SW480 (cell line): ENCODE measurements around the gene EDNRB.
"Not testable (repeated sequence)": the region's sequence is repeated elsewhere in the genome, so short reads cannot be mapped to it uniquely, and the experiment has no call there.

Source experiments
- DNase-seq: peaks from one replicate; pipeline ENCODE4 v3.0.0-alpha.2; 2016; ENCODE audit warnings: low spot score

The EDNRB gene

DNA sequence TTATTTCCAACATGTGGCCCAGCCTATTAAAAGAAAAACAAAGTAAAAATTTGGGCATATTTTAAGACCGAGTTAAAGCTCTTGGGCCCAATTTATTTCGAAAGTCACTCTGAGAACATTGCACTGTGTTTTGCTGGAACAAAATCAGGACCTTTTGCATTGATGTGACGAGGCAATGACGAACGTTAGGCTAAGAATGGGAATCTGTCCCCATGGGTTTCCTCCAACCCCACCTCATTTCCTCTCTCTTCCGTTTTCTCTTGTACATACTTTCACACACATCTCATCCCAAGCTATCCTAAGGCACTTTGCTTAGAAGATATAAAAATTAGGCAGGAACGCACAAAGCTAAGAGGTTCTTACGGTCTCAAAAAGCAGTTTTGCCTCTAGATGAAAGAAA lies 22.1 kb downstream of the EDNRB start:
- DNase-seq = no peak

DNA sequence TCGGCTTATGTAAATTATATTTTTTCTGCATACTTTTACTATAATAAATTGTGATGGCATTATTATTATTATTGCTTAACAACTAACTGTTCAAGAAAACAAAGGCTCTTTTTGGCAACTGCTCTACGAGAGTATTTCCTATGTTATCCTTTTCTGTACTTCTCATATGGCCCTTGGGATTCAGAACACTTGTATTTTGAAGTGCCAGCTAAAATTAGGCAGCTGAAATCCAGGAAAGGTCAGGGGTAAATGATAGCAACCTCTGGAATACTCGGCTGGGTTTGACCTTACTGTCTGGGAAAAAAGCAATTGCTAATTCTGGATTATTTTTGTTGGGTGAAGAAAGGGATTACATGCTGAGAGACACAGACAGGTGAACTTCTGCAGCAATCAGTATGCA lies 23.9 kb downstream of the EDNRB start:
- no peak for DNase-seq

DNA sequence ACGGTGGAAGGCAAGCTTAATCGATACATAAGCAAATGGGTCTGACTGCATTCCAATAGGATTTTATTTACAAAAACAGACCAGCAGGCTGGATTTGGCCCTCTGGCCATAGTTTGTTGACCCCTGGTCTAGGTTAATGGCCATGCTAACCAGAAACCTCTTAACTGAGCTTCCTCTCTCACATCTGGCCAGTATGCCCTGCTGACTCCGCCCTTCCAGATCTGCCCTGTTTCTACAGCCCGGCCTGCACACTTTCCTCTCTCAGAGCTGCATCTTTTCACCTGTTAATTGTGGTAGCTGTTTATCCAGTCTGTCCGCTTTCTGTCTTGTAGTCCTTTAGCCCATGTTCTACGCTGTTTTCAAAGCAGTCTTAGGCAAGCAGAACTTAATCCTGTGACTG lies 25.6 kb downstream of the EDNRB start:
- DNase-seq = no peak

DNA sequence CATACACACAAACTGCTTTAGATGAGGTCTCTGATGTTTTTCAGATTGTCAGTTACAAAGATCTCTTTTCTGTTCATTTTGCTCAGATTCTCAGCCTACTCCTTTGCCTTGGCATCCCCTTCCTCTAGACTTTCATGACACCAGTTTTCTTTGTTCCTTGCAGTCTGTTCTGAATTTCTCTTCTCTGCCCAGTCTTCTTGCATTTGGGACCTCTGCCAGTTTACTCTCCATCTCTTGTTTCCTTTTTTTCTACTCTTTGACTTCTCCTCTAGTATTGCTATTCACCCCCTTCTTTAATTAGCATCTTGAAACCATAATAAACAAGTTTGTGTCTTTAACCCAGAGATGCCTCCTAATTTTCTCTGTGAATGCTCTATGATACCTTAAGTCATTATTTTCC lies 26.1 kb downstream of the EDNRB start:
- no peak for DNase-seq

DNA sequence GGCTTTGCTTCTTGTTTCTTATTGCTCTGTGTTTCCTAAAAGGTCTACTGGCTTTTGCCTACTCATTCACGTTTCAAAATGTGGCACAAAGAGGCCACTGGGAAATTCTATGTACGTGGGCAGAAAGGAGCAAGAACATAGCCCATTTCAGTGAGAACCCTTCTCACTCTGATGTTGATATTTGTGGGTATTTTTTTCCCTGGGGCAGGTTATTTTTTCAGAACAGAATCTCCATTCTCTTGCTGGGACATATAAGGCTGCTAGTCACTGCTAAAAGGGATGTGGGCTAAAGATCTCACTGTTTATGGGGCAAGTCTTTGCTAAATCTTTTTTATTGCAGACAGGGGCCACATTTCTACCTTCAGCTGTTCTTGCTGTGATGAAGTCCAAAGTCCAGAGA lies 27.1 kb downstream of the EDNRB start:
- DNase-seq = no peak

DNA sequence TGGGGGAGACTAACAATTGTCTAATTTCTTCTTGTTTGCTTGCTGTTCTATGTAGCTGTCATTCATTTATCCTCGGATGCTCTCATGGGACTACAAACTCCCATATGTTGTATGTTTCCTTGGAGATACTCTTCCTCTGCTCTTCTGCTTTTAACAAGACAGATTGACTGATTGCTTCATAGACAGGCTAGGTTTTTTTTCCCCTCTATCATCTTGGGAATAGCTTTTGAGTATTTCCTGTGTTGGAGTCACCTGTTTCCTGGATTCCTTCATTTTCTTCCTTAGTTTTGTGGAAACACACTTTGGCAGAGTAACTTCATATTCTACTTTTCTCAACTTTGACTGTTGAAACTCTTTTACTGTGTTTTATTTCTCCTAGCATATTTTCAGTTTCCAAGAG lies 27.6 kb downstream of the EDNRB start:
- no peak for DNase-seq

DNA sequence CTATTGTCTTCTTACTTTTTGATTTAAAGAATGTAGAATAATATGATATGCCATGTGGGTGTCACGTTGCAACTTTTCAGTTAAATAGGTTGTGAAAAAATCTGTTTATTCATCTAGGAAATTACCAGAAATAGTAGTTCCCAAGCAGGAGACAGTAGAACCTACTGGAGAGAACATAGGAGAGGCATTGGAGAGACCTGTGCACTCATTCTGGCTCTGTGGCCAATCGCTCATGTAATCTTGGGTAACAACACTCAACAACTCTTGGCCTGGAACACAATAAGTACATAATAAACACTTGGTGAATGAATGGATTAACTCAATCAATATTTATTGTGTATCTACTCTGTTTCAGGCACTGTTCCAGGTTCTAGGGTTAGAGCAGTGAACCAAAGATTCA lies 35.3 kb downstream of the EDNRB start:
- DNase-seq = no peak

DNA sequence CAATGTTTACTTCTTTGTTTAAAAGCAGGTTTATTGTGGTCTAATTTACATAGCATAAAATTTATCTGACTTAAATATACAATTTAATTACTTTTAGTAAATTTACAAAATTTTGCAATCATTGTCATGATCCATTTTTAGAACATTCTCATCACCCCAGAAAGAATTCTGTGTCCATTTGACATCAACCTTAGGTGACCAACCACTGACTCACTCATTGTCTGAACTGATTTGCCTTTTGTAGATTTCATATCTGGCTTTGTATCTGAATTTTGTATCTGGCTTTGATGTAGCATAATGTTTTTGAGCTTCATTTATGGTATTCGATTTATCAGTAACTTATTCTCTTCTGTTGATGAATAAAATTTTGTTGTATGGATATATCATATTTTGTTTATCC lies 40.4 kb downstream of the EDNRB start:
- DNase-seq = no peak

DNA sequence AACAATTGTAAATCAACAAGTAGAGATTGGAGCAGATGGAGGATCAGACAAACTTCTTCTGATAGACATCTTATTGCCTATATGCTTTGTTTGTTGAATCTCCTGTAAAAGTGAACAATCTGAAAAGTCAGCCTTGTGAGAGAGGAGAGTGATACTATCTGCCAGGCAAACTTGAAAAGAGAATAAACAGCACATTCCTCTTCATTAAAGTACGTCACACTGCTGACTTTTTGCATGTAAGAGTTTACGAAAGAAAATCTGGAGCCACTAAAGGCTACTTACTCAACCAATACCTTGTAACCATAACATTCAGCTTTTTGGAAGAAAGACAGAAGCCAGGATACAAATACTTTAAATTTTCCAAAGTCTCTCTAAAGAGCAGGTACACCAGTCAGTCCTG lies 42.5 kb downstream of the EDNRB start:
- no peak for DNase-seq

DNA sequence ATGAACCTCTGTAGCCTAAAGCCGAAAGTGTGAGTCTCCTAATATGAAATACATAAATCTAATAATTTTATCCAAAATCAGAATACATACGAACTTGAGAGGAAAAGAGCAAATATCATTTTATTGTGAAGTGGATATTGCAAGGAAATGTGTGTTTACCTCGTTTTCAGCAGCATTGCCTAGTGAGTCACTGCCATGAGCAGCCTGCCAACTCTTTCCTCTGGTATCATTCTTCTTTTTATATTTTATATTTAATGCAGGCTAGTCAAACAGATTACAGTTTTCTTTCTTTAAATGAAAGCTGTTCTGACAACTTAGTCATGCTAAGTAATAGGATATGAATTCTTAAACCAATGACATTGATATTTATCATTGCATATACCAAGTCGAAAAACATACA lies 44.2 kb downstream of the EDNRB start:
- DNase-seq = no peak

DNA sequence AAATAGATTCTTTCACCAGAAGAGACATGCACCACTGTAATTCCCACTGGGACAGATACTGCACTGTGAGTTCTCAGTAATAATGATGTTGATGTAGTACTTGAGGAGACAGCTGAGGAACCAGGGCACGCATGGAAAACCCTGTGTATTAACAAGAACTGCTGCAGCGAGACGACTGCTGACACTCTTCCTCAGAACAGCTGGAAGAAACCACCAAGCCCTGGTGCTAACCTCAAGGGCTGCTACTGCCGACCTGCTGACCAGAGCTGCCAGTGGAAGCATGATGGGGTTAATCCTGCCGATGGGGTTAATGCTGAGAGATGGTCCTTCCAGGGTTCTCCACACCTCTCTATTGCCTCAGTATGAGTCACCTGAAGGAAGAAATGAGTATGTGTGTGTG lies 45.6 kb downstream of the EDNRB start:
- DNase-seq = no peak

DNA sequence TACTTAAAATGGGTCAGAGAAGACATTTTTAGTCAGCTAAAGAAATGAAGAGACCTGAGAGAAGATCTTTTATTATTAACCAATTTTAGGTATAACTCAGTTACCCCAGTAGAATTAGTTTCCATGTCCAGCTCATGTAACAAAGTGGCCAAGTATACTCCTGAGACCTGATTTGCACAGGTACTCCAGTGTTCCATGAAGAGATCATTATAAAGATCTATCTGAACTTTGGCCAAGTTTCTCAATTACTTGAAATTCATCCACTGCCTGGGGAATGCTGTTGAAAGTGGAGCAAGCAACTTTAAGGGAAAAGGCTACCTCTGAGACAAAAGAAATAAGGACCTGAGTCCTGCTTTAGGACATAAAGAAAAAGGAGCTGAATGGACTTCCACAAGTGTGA lies 47.0 kb downstream of the EDNRB start:
- DNase-seq = no peak

DNA sequence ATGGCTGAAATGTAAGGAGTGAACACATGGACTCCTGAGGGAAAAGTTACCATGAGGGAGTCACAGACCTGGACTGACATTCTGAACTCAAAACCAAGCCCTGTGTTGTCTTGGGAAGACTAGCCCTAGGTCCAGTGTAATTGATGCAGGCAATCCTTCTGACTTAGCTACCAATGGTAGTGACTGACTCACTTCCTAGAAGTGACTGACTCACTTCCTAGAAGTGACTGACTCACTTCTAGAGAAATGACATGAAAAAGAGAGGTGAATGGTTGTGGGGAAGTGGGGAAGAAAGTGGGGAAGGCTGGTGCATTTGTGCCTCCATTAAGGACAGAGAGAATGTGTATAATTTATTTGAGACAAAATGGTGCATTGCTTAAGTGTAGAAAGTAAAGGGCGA lies 49.9 kb downstream of the EDNRB start:
- DNase-seq = no peak

DNA sequence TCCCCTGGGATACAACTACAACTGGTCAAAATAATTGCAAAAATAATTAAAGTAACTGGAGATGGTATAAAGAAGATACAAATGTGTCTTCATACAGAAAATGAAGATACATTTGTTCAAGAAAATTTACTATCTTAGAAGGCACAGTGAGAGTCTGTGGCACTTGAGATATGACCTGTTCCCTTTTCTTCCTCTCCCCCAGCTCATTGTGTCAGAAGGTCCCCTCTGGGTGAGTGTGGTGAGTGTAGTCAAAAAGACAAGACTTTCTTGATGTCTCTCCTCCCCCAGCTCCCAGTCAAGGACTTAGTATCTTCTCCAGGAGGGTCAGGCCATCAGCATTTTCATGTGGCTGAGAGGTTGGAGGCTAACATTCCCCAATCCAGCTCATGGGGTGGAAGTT lies 51.7 kb downstream of the EDNRB start:
- DNase-seq = no peak

DNA sequence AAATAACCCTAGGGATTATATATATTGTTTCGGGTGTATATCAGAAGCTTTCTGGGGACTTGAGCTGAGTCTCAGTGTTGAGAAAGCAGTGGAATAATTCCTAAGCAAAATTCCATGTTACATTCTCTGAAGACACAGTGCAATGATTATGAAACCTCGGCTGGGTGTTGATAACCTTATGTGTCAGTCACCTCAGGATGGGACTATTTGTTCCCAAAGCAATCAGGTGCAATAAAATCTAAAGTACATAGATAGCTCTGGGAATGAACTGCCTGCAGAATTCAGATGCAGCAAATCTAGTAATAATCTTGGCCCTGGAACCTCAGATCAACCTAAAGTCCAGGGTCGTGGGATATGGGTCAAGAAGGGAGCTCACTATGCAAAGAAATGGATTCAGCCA lies 53.0 kb downstream of the EDNRB start:
- no peak for DNase-seq

DNA sequence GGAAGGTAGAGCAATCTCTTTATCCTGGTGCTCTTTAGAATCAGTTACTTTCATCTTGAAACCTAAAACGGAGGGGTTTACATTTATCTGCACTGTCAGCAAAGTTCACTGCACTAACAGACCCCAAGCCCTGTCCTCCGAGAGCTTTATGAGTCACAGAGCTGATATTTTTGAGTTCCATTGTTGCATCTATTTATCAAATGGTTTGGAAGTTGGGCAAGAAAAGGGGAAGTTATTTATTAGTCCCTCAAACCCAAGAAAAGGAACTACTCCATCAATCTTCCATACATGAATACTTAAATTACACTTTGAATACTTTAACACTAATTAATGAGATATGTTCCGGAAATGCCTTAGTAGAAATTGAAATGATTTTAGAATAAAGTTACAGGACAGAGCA lies 55.5 kb downstream of the EDNRB start:
- no peak for DNase-seq

DNA sequence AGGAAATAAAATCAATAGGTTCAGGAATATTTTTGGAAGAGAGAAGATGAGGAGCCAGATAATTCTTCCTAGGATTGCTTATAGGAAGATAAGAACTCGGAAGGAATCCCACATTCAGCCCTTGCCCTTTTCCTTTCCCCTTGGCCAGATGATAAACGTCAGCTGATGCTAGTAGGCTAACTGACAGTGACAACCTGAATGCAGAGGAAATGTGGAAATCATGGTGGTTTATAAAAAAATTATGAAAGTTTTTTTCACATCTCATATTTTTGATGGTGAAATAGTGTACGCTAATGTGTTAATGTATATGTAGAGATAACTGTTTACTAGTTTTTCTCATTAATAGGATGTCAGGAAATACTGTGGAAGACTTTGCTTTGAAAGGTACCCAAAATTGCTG lies 56.9 kb downstream of the EDNRB start:
- DNase-seq = no peak

DNA sequence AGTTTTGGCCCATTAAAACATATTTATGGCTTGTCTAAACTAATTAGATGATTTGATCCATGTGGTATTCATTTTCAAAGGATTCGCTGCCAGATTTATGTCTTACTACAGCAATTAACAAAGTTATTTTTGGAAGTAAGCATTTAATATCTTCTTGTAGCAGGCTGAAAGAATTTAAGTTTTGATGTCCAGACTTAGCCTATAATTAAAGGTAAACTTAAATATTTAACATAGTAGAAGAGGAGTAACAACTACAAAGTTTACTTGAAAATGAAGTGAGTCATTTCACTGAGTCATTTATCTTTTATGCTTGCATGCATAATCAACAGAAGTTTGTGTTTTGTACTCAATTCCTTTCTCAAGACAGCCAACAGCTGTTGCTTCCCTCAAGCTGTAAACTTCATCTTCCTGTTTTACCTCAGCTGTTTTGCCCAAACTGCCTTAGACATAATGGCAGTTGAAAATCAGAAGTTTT lies 58.1 kb downstream of the EDNRB start:
- no peak for DNase-seq

DNA sequence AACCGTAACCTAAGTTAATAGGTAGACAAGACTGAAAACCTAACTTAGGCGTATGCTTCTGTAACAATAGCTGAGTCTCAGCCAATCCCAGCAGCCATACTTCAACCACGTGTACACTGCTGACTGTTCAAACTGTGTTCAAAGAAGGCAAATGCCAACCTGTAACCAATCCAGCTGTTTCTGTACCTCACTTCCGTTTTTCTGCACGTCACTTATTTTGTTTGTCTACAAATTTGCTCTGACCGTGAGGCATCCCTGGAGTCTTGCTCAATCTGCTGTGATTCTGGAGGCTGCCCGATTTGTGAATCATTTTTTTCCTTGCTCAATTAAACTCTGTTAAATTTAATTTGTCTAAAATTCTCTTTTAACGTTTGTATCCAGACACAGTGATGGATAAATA lies 59.2 kb downstream of the EDNRB start:
- DNase-seq = no peak

DNA sequence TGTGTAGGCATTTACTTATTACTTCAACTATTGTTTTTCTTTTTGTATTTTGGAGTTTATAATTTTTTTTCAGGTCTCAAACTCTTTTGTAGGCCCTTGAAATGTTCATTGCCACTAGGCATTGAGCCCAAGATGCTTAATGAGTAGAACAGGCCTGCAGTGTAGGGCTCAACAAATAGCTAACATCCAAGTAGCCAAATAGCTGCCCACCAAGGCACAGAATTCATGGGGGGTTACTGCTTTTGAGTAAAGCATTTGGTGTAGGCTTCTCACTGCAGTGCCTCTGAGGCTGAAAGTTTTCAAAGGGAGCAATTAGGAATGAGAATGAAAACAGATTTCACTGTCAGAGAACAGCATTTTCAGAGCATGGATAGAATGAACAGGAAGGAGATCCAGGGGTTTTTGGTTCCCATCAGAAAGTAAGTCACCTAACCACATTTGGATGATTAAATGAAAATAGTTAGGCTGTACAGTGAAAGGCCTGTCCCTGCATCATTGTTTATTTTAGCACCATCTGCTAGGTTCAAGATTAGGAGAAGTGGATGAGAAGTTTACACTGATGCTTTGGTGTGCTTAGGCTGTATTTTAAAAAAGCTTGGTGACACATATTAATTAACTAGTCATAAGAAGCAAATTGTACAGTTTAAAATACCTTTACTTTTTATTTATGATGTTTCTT lies 61.0 kb downstream of the EDNRB start:
- no peak for DNase-seq

DNA sequence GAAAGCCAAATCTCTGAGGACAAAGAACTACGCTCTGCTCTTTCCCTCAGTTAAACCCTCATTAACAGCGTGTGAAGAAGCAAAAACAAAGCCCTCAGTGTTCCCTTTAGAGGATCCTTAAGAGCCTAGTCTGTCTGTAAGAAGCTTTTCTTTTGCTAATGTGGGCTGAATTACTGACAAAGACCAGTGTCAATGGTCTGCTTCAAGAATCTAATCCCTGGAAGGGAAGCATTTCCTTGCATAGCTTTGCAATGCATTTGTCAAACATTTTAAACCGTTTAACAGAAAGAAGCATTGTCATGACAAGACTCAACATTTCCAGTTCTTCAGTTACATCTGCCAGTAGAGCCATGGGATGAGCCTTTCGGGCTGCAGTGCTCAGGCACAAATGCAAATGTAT lies 64.9 kb downstream of the EDNRB start:
- no peak for DNase-seq

DNA sequence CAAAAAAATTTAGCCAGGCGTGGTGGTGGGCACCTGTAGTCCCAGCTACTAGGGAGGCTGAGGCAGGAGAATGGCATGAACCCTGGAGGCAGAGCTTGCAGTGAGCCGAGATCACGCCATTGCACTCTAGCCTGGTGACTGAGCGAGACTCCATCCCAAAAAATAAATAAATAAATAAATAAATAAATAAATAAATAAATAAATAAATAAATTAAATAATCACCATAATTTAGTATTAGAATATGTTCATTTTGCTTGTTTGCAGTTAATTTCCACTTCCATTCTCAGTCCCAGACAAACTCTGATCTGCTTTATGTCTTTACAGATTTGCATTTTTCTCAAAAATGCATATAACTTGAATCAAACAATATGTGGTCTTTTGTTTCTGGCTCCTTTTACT lies 70.6 kb downstream of the EDNRB start:
- not testable (repeated sequence) for DNase-seq

DNA sequence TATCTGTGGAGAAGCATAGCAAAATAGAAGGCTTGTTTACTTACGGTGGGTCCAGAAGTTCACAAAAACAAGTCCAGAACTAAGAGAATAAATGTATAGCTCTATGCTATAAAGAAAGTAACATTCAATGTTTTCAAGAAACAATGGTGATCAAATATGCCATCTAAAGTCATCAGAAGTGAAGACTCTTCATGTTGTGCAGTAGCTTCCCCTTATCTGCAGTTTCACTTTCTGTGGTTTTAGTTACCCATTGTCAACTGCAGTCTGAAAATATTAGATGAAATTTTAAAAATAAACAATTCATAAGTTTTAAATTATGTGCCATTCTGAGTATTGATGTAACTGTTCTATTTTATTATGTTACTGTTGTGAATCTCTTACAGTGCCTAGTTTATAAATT lies 72.5 kb downstream of the EDNRB start:
- DNase-seq = no peak
